SH-SY5Y (cell line): ENCODE data around the gene HPCAL1.

ENCODE experiments used
- GATA2 ChIP-seq: IDR thresholded peaks from 2 replicates; pipeline ENCODE4 v1.6.1; 2011; ENCODE audit warnings: mild to moderate bottlenecking, low read depth, low read length
- GATA3 ChIP-seq: IDR thresholded peaks from 2 replicates; pipeline ENCODE4 v1.6.1; 2011; ENCODE audit warnings: low read depth, mild to moderate bottlenecking, low read length, moderate library complexity

DNA sequence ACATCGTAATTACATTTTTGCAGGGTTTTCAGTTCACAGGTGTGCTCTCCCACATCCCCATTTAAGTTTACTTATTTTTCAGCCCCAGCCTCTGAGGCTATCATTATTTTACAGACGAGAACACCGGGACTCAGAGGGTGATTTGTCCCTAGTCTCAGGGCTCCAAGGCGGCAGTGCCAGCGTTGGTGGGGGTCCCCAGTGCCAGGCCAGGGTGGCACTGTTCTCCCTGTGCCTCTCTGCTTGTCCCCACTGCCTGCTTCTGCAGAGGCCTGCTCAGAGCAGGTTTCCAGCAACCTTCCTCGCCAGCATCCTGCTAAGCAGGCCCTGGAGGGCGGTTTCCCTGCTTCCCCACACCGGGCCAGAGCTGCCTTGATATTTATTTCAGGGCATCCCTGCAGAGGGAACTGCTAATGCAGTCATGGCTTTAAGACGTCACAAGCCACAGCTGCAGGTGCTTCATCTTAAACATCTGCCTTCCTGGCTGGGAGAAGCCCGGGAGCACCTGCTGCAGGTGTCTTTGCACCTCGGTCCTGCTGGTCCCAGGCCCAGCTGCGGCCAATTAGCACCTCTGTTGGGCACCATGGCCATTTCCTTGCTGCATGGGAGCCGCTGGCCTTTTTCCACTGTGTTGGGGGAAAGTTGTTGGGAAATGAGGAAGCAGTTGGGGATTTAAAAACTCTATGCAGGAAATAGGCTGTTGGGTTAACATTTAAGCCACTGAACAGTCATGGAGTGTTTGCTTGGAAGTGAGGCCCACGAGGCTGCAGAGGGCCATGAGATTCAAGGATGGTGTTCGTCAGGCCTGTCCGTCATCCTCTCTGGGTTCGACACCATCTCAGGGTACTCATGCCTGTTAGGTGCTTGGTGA, 22.8 kb downstream of the HPCAL1 start:
- TF ChIP-seq GATA2, result no peak
- TF ChIP-seq GATA3, result no peak
